HepG2 (cell line): ENCODE measurements around the gene CCDC57. TPM values are rescaled to one million over a fixed set of nuclear protein-coding genes. Genes with fewer than 3 reads are reported as not detected.

ENCODE experiments used
- ASH2L ChIP-seq: fragments of 300-600, 200-600 bp; sonication (generic); IDR thresholded peaks from 2 replicates; pipeline ENCODE4 v1.7.0; 2017; ENCODE audit warnings: low read depth, mild to moderate bottlenecking, moderate library complexity, mixed read lengths, low read length; ENCODE audit not compliant: insufficient read length
- ATF1 ChIP-seq: IDR thresholded peaks from 2 replicates; pipeline ENCODE4 v1.6.1; 2016; ENCODE audit warnings: mild to moderate bottlenecking, control low read depth
- ATF7-NPFF ChIP-seq: sonication (generic); formaldehyde crosslinking; IDR thresholded peaks from 2 replicates; pipeline ENCODE4 v1.8.1; 2023; ENCODE audit warnings: mild to moderate bottlenecking, low read depth, missing genetic modification reagents, moderate library complexity
- ELF1 ChIP-seq: sonication (generic); formaldehyde crosslinking; IDR thresholded peaks from 2 replicates; pipeline ENCODE4 v1.4.0; 2020; ENCODE audit warnings: missing genetic modification reagents
- GMEB2 ChIP-seq: IDR thresholded peaks from 2 replicates; pipeline ENCODE4 v1.6.1; 2016; ENCODE audit warnings: missing biosample characterization, missing genetic modification reagents, low read depth
- GTF3A ChIP-seq: sonication (generic); formaldehyde crosslinking; conservative IDR thresholded peaks from 2 replicates; pipeline ENCODE4 v1.4.0; 2020; ENCODE audit warnings: mild to moderate bottlenecking, missing genetic modification reagents
- JUN ChIP-seq: sonication (generic); formaldehyde crosslinking; IDR thresholded peaks from 2 replicates; pipeline ENCODE4 v1.4.0; 2020; ENCODE audit warnings: mild to moderate bottlenecking, missing genetic modification reagents
- MAF1 ChIP-seq: sonication (generic); formaldehyde crosslinking; IDR thresholded peaks from 2 replicates; pipeline ENCODE4 v1.5.0; 2020; ENCODE audit warnings: missing genetic modification reagents, borderline replicate concordance
- MIXL1 ChIP-seq: IDR thresholded peaks from 2 replicates; pipeline ENCODE4 v1.6.1; 2016
- NFYB ChIP-seq: sonication (generic); formaldehyde crosslinking; IDR thresholded peaks from 2 replicates; pipeline ENCODE4 v1.4.0; 2020; ENCODE audit warnings: missing genetic modification reagents
- POLR2A ChIP-seq, 2 experiments: IDR thresholded peaks; 2 replicates each; pipeline ENCODE4 v1.6.1; 2011; ENCODE audit warnings: low read depth in 2 of 2, low read length in 2 of 2, mild to moderate bottlenecking in 1 of 2, moderate library complexity in 1 of 2; ENCODE audit not compliant: insufficient read depth in 1 of 2
- RFX3 ChIP-seq: IDR thresholded peaks from 2 replicates; pipeline ENCODE4 v1.6.1; 2016; ENCODE audit warnings: missing biosample characterization, missing genetic modification reagents
- TEF ChIP-seq: sonication (generic); formaldehyde crosslinking; IDR thresholded peaks from 2 replicates; pipeline ENCODE4 v1.5.0; 2020; ENCODE audit warnings: missing genetic modification reagents
- ZBTB26 ChIP-seq: IDR thresholded peaks from 2 replicates; pipeline ENCODE4 v1.6.1; 2016; ENCODE audit warnings: missing compliant biosample characterization, missing genetic modification reagents, borderline replicate concordance
- ZFP1 ChIP-seq: IDR thresholded peaks from 2 replicates; pipeline ENCODE4 v1.6.1; 2016
- ZFP62 ChIP-seq: sonication (generic); formaldehyde crosslinking; IDR thresholded peaks from 2 replicates; pipeline ENCODE4 v1.4.0; 2020; ENCODE audit warnings: missing genetic modification reagents
- ZMAT3 ChIP-seq: sonication (generic); formaldehyde crosslinking; conservative IDR thresholded peaks from 2 replicates; pipeline ENCODE4 v1.7.0; 2021; ENCODE audit warnings: missing genetic modification reagents
- ZNF230 ChIP-seq: sonication (generic); formaldehyde crosslinking; IDR thresholded peaks from 2 replicates; pipeline ENCODE4 v1.4.0; 2020; ENCODE audit warnings: mild to moderate bottlenecking, missing genetic modification reagents
- ZNF263 ChIP-seq: sonication (generic); formaldehyde crosslinking; IDR thresholded peaks from 2 replicates; pipeline ENCODE4 v1.4.0; 2020; ENCODE audit warnings: missing genetic modification reagents
- ZNF280B ChIP-seq: sonication (generic); formaldehyde crosslinking; IDR thresholded peaks from 2 replicates; pipeline ENCODE4 v1.5.0; 2020; ENCODE audit warnings: missing genetic modification reagents, mild to moderate bottlenecking, borderline replicate concordance
- ZNF552 ChIP-seq: sonication (generic); formaldehyde crosslinking; IDR thresholded peaks from 2 replicates; pipeline ENCODE4 v1.9.0; 2022; ENCODE audit warnings: missing genetic modification reagents, mild to moderate bottlenecking, borderline replicate concordance
- ZNF567 ChIP-seq: sonication (generic); formaldehyde crosslinking; IDR thresholded peaks from 2 replicates; pipeline ENCODE4 v1.8.1; 2023; ENCODE audit warnings: mild to moderate bottlenecking, missing genetic modification reagents, borderline replicate concordance
- ZNF639 ChIP-seq: conservative IDR thresholded peaks from 2 replicates; pipeline ENCODE4 v1.6.1; 2018; ENCODE audit warnings: missing genetic modification reagents
- ZNF672 ChIP-seq: sonication (generic); formaldehyde crosslinking; IDR thresholded peaks from 2 replicates; pipeline ENCODE4 v1.8.1; 2022; ENCODE audit warnings: missing genetic modification reagents
- ZNF841 ChIP-seq: sonication (generic); formaldehyde crosslinking; IDR thresholded peaks from 2 replicates; pipeline ENCODE4 v1.8.1; 2023; ENCODE audit warnings: missing genetic modification reagents, borderline replicate concordance
- ZSCAN30 ChIP-seq: sonication (generic); formaldehyde crosslinking; IDR thresholded peaks from 2 replicates; pipeline ENCODE4 v1.5.0; 2020; ENCODE audit warnings: mild to moderate bottlenecking, missing genetic modification reagents
- polyA plus RNA-seq, 8 experiments: library from polyadenylated mRNA; depleted of rRNA in 3 of 8; stranded (reverse) in 7 of 8; unstranded in 1 of 8; fragments of >200 nt; fragmentation: Illumina TruSeq in 4 of 8; extraction: Trizol in 4 of 8; gene quantifications; 2 replicates each; pipeline versions ENCODE4 v1.2.1 to v1.2.3, GENCODE V29; 2011 to 2016; ENCODE audit warnings: low read depth in 4 of 8, missing spikeins in 1 of 8, mixed read lengths in 1 of 8; ENCODE audit not compliant: insufficient read depth in 1 of 8
- total RNA-seq, 5 experiments: library from RNA; depleted of rRNA; stranded (reverse); fragments of >200 nt; fragmentation: Illumina TruSeq; extraction: Trizol; gene quantifications; 2 replicates each; pipeline ENCODE4 v1.2.3, GENCODE V29; 2016; ENCODE audit warnings: low read depth in 1 of 5

Gene CCDC57
- total and polyA plus RNA-seq, 2 of the 13 experiments (the other 11 are each of a cell fraction or from before 2014, with no cell fraction given) = 59.3 to 59.9 TPM

GRCh38 chr17:82241183-82241925, 28.7 kb upstream of the CCDC57 start (continued):
- peak; percentile 42; the same call in 1 of the 2 replicates for TF ChIP-seq ZBTB26 (CRISPR knock-in tag)
- TF ChIP-seq ATF1 = no peak
- TF ChIP-seq GTF3A (CRISPR knock-in tag) = peak; percentile 93
- TF ChIP-seq TEF (CRISPR knock-in tag) = peak; percentile 54; the same call in 1 of the 2 replicates
- TF ChIP-seq ATF7-NPFF (CRISPR knock-in tag) = peak; percentile 81
- no peak for TF ChIP-seq ZSCAN30 (CRISPR knock-in tag)
- TF ChIP-seq GMEB2 = no peak
- peak; percentile 60; the same call in 1 of the 2 replicates for TF ChIP-seq ZNF639 (CRISPR knock-in tag)
- peak; percentile 43; the same call in 1 of the 2 replicates for TF ChIP-seq NFYB
- no peak for TF ChIP-seq RFX3 (CRISPR knock-in tag)
- TF ChIP-seq POLR2A (IDR thresholded peaks at IDR 0.05; ENCODE audit: insufficient read depth in 1 of 2, low read depth in 2 of 2, low read length in 2 of 2) = no peak
- TF ChIP-seq ZNF672 (CRISPR knock-in tag) = peak; percentile 36
- no peak for TF ChIP-seq ZNF567 (CRISPR knock-in tag)
- TF ChIP-seq ZFP62 (CRISPR knock-in tag) = peak; percentile 77; the same call in 1 of the 2 replicates
- TF ChIP-seq MAF1 (CRISPR knock-in tag) = peak; percentile 57
- TF ChIP-seq ZNF263 = no peak
- peak; percentile 45; the same call in 1 of the 2 replicates for TF ChIP-seq ZNF280B (CRISPR knock-in tag)
- no peak for TF ChIP-seq JUN (CRISPR knock-in tag)
- TF ChIP-seq ELF1 (CRISPR knock-in tag) = peak; percentile 77
- TF ChIP-seq ZNF841 (CRISPR knock-in tag) = no peak
- no peak for TF ChIP-seq ZFP1
- 0 out of 2 replicates have a peak, but pooled peaks have one; percentile 26 for TF ChIP-seq ZNF552 (CRISPR knock-in tag)
- TF ChIP-seq ZNF230 (CRISPR knock-in tag) = peak; percentile 83; the same call in 1 of the 2 replicates
- TF ChIP-seq MIXL1 = no peak; the same call in 1 of the 2 replicates
- no peak for TF ChIP-seq ASH2L
- peak; percentile 53 for TF ChIP-seq ZMAT3 (CRISPR knock-in tag)
